GM20431 (cell line): ENCODE measurements around the gene NAA40.

Experiments
- in situ Hi-C: fragments of 300-500 bp; cut with MseI, MboI; formaldehyde crosslinking; loops from one replicate; pipeline ENCODE4 v1.15.0; 2020; ENCODE audit warnings: low sequenced_read_pairs; ENCODE audit not compliant: unreplicated experiment

Gene NAA40

DNA sequence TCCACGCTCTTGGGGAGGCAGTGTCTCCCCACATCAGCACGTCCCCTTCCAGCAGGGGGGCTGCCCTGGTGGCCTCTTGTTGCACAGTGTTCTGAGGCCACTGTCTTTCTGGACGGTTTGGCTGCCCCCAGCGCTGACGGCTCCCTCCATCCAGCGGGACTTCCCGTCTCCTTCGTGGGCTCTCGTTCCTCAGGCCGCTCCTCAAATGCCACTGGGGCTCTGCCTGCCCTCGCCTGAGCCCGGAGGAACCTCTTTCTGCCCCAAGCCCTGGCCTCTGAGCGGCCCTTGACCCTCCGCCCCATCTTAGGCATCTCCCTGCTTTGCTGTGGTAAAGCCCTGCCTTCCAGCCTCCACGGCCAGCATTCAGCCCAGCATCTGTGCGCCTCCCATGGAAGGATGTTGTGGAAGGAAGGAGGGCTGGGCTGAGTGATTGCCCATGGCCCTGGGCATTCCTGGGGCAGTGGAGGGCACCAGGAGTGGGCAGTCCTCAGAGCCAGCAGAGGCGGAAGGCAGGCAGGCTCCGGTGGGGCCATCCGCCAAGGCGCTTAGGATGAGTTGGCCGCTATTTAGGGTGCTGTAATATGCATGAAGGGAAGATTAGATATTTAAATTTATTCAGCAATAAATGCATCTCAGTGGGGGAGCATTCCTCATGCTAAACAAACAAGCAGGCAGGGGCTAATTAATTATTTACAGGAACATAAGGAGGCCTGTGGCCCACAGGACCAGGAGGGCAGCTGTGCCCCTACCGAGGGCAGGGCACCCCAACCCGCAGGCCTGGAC, 65.2 kb downstream of the NAA40 start:
- in situ Hi-C loops, result loop anchor here (10.0 kb wide), 1 partner anchor 141 kb away; no protein-coding TSS in a partner anchor

DNA sequence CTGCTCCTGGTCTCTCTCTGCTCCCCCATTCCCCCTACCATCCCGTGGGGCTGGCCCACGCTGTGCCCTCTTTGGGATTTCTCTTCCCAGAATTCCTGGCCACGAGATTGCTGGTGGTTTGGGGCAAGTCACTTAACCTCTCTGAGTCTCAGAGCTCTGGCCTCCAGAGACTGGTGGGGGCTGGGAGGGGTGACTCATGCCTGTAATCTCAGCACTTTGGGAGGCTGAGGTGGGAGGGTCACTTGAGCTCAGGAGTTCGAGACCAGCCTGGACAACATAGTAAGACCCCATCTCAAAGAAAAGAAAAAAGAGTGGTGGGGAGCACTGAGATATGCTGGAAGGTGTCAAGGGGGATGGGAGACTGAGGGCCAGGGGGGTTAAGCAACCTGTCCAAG, 65.8 kb downstream of the NAA40 start:
- in situ Hi-C loops, result loop anchor here (10.0 kb wide), 1 partner anchor 140 kb away; no protein-coding TSS in a partner anchor

DNA sequence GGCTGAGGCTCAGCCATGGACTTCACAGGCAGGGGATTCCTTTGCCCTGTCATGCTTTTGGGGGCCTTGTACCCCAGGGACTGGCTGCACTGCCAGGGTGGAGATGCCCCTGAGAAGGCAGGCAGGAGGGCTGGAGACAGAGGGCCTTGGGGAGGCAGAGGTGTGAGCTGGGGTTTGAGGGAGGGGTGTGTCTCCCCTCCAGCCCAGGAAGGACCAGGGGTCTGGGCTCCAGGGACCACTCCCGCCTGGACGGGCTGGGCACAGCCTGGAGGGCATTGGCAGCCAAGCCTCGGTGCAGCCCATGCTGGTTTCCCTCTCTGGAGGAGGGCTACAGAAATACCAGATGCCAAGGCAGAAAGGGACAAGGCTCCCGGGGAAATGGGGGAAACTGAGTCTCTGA, 66.9 kb downstream of the NAA40 start:
- in situ Hi-C loops, result loop anchor here (10.0 kb wide), 1 partner anchor 139 kb away; no protein-coding TSS in a partner anchor

DNA sequence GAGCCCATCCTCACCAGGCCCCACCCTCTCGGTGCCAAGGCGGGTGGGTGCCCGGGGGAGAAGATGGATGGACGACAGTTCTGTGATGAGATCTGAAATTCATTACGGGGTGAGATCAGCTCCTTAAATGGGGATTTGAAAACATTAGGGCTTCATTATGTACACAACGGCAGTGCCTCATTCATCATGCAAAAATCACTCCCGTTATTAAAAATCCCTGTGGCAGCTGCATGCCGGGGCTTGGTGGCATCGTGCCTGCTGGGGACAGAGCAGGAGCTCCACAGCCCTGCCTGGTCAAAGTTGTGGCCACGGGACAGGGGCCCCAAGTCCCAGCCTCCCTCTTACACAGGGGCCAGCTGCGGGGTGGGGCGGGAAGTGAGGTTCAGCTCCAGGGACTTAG, 67.6 kb downstream of the NAA40 start:
- in situ Hi-C loops, result loop anchor here (10.0 kb wide), 1 partner anchor 138 kb away; no protein-coding TSS in a partner anchor
